GM12874 (cell line): ENCODE measurements around the gene CDH13.

Source experiments
- TF ChIP-seq, protein P1 (sequence below): IDR thresholded peaks from 2 replicates; pipeline ENCODE4 v1.5.1; 2011; ENCODE audit warnings: low read depth, mild to moderate bottlenecking, control low read depth, low read length, moderate library complexity; ENCODE audit not compliant: insufficient read depth

The CDH13 gene

DNA sequence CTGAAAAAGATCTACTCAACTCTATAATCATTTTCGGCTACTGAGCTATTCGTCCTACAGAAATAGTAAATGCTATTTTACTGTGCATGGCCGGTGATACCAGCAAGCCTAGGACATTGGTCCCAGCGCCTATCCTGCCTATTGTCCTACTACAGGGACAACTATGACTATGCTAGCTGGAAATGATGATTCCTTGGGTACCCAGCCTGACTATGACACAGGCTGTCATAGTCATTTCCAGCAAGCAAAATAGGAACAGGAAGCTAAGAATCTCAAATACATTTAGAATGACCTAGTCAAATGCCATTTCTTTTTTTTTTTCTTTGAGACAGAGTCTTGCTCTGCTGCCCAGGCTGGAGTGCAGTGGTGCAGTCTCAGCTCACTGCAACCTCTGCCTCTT is 1147.3 kb downstream of the CDH13 start:
- TF ChIP-seq, protein P1, sequence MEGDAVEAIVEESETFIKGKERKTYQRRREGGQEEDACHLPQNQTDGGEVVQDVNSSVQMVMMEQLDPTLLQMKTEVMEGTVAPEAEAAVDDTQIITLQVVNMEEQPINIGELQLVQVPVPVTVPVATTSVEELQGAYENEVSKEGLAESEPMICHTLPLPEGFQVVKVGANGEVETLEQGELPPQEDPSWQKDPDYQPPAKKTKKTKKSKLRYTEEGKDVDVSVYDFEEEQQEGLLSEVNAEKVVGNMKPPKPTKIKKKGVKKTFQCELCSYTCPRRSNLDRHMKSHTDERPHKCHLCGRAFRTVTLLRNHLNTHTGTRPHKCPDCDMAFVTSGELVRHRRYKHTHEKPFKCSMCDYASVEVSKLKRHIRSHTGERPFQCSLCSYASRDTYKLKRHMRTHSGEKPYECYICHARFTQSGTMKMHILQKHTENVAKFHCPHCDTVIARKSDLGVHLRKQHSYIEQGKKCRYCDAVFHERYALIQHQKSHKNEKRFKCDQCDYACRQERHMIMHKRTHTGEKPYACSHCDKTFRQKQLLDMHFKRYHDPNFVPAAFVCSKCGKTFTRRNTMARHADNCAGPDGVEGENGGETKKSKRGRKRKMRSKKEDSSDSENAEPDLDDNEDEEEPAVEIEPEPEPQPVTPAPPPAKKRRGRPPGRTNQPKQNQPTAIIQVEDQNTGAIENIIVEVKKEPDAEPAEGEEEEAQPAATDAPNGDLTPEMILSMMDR: no peak

DNA sequence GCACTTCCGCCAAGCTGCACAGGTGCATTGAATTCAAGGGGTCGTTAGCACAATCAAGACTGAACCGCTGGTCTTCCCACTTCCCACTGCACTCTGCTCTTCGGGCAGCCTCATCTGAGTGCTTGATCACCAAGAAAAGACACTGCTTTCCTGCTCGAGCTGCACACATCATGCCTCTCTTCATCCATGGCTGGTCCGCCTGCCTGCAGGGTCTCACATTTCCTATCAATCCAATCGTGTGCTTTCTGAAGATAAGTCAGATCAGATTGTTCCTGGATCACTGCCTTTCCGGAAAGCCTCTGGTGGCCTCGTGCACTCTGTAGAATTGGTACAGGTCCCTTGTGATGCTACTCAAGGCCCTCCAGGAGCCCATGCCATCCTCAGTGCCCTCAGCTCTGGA is 1150.2 kb downstream of the CDH13 start:
- TF ChIP-seq, protein P1: no peak

DNA sequence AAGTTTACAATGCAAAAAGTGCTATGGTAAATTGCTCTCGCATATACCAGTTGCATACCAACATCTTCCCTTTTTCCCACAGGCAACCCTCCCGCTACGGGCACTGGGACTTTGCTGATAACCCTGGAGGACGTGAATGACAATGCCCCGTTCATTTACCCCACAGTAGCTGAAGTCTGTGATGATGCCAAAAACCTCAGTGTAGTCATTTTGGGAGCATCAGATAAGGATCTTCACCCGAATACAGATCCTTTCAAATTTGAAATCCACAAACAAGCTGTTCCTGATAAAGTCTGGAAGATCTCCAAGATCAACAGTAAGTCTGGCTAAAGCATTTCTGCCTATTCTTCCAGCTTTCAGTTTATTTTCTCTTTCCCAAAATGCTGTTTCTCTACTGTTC is 1153.1 kb downstream of the CDH13 start:
- TF ChIP-seq, protein P1: no peak

DNA sequence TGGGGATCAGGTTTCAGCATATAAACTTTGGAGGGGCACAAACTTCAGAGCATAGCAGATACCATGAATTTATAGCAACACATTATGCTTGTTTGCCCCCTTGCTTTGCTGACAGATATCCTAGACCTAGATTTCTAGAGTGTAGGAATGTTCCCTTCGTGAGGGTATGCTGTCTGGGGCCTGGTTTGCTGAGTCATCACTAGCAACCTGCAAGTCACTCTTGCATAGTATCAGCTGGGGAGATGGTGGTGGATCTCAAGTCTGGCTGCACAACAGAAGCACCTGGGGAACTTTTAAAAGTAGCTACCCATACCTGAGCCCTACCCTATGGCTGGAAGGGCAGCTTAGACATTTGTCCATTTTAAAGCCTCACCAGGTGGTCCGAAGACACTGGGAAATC is 1158.7 kb downstream of the CDH13 start:
- TF ChIP-seq, protein P1: no peak

GRCh38 chr16:83789642-83790401 is 1163.1 kb downstream of the CDH13 start:
- TF ChIP-seq, protein P1: no peak

DNA sequence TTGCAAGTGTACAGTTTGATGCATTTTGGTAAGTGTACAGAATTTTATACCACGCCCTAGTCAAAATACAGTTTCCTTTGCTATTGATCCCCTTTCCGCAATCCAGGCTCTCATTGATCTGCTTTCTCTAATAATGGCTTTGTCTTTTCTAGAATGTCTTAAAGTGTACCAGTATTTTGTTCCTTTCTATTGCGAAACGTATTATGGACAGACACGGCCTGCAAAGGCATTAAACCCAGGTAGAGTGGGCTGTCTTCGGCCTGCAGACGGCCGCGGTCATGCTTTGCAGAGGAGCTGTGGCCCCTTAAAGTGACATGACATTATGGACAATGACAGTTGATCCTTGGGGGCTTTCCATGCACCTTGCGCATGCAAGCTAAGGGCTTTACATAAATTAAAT is 1165.1 kb downstream of the CDH13 start:
- TF ChIP-seq, protein P1: no peak

DNA sequence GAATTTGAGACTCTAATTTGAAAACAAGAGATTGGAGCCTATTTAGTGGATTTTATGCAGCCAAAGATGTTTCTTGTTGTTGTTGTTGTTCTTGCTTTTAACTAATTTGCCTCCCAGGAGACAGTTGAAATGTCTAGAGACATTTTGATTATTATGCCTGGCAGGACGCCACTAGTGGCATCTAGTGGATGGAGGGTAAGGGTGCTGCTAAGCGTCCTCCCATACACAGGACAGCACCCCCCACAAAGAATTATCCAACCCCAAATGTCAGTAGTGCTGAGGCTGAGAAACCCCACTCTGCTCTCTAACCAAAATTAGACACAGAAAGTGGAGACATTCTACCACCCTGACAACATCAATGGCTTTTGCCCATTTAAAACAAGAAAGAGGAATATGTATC is 1165.6 kb downstream of the CDH13 start:
- TF ChIP-seq, protein P1: no peak

- TF ChIP-seq, protein P1: no peak
Observed at GRCh38 chr16:83793179-83793578, 1166.4 kb downstream of the CDH13 start.
